Fibroblast of skin of left biceps (primary cell): Measurements from ENCODE around the gene HNMT.
A peak's percentile ranks its signal among the peaks of the same experiment; 100 is the strongest.
"Not testable (repeated sequence)": the region's sequence is repeated elsewhere in the genome, so short reads cannot be mapped to it uniquely, and the experiment has no call there.

ENCODE experiments used
- DNase-seq, 2 experiments: peaks; one replicate each; pipeline ENCODE4 v3.0.0-alpha.2; 2013; ENCODE audit warnings: low read depth in 2 of 2

HNMT gene

DNA sequence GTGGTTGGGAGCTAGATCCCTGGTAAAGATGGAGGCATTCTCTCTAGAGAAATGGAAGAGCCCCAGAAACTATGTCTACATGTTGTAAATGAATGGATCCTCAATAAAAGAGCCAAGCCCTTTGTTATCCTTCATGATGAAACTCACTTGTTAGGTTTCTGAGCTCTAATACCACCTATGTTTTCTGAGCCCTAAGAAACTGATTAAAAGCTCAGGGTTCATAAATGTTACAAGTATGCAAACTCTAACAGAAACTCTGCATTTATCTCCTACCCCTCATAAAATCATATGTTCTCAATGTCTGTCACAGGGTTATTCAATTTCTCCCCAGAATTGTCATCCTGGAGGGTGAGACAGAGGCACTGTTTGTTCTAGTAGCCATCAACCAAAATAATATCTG is 18.0 kb upstream of the HNMT start:
- DNase-seq = no peak

DNA sequence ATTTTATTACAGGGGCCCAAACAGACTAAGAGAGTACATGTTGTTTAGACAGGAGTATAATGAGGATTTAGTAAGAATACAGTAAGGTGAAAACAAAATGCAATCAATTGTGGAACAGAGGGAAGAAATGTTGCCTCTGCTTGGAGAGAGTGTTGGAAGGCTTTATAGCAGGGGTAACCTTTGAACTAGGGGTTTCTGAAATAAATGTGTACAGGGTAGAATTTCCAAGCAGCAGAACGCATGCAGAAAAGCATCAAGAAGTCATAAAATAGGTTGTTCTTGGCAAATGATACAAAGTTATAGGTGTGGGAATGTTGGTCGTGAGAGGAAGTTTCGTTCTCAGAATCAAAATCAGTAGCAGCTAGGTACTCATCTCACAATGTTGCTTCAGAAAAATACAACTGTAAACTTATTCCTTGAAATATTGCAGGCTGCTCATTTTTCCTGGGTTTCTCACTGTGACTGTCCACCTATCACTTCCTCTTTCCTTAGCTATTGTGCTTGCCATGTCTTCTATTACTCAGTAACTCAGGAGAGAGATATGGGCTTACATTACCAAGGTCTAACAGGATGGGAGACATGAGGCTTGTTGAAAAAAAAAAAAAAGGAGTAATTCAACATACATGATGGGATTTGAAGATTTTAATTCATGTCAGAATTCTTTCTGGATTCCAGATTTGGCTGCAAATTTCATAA is 17.1 kb upstream of the HNMT start:
- DNase-seq = no peak

GRCh38 chr2:137947728-137948336 is 16.4 kb upstream of the HNMT start:
- no peak for DNase-seq

GRCh38 chr2:137948894-137949293 is 15.4 kb upstream of the HNMT start:
- no peak for DNase-seq

GRCh38 chr2:137950238-137950637 is 14.0 kb upstream of the HNMT start:
- DNase-seq = no peak

- DNase-seq = peak in 1 of 2 experiments; percentile 47
These were observed 12.7 kb upstream of the HNMT start for GRCh38 chr2:137951586-137951985.

- DNase-seq = no peak
These were observed 11.6 kb upstream of the HNMT start for GRCh38 chr2:137952586-137953129.

GRCh38 chr2:137955536-137955935 is 8.7 kb upstream of the HNMT start:
- no peak for DNase-seq

DNA sequence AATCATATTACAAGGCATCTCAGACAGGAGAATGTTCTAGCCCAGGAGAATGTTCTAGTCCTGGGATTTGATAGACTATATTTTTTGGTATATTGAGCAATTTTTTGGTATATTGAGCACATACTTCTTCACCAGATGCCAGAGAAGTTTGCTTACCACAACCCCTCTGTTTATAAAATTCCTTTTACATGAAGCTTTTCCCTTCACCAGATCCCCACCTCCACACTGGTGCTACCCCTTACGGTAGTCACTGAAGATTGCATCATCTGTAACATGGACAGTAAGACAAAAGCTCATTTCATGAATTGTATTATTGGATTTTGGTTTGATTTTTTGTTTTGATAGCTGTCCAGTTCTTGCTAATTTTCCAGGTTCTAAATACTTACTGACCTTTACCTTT is 7.2 kb upstream of the HNMT start:
- peak; percentile 92 to 93 for DNase-seq

DNA sequence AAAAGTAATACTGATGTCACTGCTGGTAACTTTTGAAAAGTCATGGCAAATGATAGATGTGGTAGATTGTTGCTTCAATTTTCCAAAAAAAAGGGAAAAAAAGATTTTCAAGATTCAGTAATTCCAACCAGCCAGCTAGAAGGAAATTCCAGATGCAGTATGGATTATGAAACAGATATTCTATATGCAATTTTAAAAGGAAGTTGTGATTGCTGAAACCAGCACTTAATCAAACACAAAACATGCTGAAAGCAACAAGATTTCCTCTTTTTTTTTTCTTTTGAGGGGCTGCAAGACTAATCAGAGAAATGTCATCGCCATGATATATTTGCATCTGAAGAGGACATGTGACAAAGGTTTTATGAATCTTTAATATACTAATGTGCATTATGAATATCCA is 5.1 kb upstream of the HNMT start:
- no peak for DNase-seq

- no peak for DNase-seq
These were observed 4.0 kb upstream of the HNMT start for GRCh38 chr2:137960223-137960622.

DNA sequence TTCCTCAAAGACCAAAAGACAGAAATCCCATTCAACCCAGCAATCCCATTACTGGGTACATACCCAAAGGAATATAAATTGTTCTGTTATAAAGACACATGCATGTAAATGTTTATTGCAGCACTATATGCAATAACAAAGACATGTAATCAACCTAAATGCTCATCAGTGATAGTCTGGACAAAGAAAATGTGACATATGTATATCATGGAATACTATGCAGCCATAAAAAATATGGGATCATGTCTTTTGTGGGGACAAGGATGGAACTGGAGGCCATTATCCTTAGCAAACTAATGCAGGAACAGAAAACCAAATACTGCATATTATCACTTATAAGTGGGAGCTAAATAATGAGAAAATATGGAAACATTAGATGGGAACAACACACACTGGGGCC is 2.7 kb upstream of the HNMT start:
- DNase-seq = no peak

- no peak for DNase-seq
These were observed 673 bp upstream of the HNMT start for GRCh38 chr2:137963535-137964065.

DNA sequence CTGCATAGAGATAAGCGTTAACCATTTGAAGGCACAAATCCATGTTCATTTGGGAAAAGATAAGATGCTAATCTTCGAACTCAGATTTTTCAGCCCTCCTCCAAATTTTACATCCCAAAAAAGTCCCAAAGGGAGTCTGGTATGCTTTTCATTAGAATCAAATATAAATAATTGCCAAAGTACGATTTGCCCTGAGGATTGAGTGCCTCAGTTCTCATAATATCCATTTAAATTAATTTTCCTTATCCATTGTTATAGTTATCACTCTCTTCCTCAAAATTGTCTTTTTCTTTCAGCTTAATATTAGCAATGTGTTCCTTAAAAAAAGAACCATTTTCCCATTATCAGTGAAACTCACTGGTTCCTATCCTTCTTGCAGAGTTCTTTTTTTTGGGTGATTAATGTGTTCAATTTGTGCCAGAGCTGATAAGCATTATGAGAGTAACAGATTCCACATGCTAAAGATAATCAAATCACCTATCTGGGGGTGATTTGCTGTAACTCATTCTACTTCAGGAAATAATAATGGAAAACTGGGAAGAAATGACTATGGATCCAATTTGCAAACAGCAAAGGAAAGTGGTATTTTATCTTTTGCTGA is 686 bp downstream of the HNMT start:
- DNase-seq = no peak

DNA sequence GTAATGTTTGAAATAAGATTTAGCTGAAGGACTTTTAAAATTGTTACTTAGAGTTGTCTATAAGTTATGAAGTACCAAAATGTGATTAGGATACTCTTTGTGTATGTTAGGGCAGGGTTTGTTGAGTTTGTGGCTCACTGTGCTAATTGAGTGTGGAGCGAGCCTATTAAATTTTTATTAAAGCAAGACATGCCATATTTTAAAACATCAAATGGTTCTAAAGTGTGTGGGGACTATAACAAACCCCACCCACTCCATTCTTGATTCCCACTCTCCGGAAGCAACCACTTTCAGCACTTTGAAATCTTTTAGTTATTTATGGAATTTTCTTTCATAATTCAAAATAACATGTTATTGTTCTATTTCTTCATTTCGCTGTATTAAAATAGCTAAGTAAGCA is 1.8 kb downstream of the HNMT start:
- DNase-seq = no peak

DNA sequence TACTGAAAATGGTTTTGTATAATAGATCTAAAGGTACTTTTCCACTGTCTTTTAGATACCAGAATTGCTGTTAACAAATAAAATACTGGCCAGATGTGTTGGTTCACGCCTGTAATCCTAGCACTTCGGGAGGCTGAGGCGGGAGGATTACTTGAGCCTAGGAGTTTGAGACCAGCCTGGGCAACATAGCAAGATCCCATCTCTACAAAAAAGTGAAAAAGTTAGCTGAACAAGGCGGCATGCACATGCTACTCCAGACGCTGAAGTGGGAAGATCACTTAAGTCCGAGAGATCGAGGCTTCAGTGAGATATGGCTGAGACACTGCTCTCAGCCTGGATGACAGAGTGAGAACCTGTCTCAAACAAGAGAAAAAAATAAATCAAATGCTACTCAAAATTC is 2.8 kb downstream of the HNMT start:
- DNase-seq = no peak

GRCh38 chr2:137968477-137969417 is 4.5 kb downstream of the HNMT start:
- DNase-seq = no peak

DNA sequence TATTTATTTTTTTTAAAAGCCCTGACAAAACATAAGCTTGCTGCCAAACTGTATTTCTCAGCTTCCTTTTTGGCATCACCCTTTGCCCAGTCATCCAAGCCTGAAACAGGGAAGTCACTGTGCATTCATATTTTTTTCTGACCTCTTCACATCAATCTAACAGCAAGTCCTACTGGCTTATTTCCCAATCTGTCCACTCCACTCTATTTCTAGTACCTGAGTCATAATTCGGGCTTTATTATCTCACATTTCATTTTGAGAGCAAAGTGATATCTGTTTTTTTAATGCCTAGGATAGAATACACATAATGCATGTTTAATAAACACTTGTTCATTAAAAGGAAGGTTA is 5.1 kb downstream of the HNMT start:
- DNase-seq = peak; percentile 51 to 62

DNA sequence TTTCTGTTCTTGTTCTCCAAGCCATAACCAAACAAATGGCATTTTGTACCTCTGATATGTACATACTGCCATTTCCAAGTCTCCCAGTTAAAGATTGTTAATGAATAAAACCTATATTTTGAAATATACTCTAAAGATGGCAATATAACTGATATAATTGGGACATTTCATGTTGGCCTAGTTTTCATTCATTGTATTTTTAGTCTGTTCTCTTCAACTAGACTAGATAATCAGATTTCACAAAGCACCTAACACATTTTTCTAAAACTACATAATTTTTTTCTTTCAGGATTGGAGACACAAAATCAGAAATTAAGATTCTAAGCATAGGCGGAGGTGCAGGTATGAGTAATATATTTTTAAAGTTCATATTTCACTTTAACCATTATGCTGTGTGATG is 5.6 kb downstream of the HNMT start:
- no peak for DNase-seq

DNA sequence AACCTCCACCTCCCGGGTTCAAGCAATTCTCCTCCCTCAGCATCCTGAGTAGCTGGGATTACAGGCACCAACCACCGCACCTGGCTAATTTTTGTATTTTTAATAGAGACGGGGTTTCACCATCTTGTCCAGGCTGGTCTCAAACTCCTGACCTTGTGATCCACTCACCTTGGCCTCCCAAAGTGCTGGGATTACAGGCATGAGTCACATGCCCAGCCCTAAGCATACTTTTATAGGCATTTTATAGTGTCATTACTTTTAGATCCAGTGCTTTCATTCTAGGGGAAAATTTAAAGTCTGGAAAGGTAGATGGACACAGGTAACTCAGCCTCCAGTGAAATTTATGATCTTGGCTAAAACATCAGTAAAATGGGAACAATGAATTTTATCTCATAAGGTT is 7.0 kb downstream of the HNMT start:
- not testable (repeated sequence) for DNase-seq

DNA sequence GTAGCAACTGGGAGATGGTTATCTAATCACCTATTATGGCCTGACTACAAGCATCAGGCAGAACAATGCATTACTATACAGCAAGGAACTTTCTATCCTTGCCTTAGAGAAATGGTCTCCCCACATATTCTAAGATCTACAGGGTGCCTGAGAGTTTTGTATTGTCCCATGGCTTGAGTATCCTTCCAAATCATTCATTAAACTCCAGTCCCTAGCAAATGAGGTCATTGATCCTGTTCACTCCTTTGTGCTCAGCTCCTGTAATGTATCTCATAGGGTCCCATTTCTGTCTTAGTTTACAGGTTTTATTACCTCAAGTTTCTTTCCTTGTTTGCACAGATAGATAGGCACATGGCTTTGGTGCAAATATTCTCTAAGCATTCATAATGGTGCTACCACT is 9.0 kb downstream of the HNMT start:
- DNase-seq = no peak
